IMR-90 (cell line): ENCODE measurements around the gene PAK1IP1. TPM values are rescaled to one million over a fixed set of nuclear protein-coding genes. Genes with fewer than 3 reads are reported as not detected.

Experiments
- ATAC-seq: fragments of 200-7000 bp; cut with Tn5 transposase; 2 replicates; pipeline ENCODE4 v1.9.1; 2020; ENCODE audit warnings: low read depth, mild to moderate bottlenecking, moderate library complexity
- BruUV-seq: library from RNA; stranded (reverse); fragments of 400-500 nt; replicated peaks from 2 replicates; lab custom pipeline; 2021; lab: Mats Ljungman, UMichigan
- CTCF ChIA-PET: fragments of 300-600 bp; formaldehyde crosslinking; extraction: SDS; loops from one replicate; lab custom pipeline; 2021; ENCODE audit warnings: antibody characterized with exemption; lab: Yijun Ruan, JAX
- POLR2A ChIA-PET: fragments of 300-600 bp; sonication (Branson Sonifier 250); formaldehyde crosslinking; loops from one replicate; lab custom pipeline; 2022; ENCODE audit warnings: antibody characterized with exemption; ENCODE audit not compliant: unreplicated experiment; lab: Charles Lee
- DNase-seq: peaks from one replicate; pipeline ENCODE4 v3.0.0; 2013
- H2AFZ ChIP-seq: replicated peaks from 2 replicates; pipeline ENCODE3; 2013; ENCODE audit warnings: low read length, mild to moderate bottlenecking; ENCODE audit not compliant: poor library complexity
- H2AK5ac ChIP-seq: 2 replicates; pipeline ENCODE4 v1.6.1; 2013; ENCODE audit warnings: low read depth, low read length, inconsistent platforms
- H2AK9ac ChIP-seq: replicated peaks from 2 replicates; pipeline ENCODE3; 2013; ENCODE audit warnings: mild to moderate bottlenecking, low read depth, low read length, moderate library complexity; ENCODE audit not compliant: poor library complexity
- H2BK120ac ChIP-seq: 2 replicates; pipeline ENCODE4 v1.6.1; 2013; ENCODE audit warnings: low read depth, low read length, inconsistent platforms
- H2BK15ac ChIP-seq: 3 replicates; pipeline ENCODE4 v1.6.1; 2013; ENCODE audit warnings: low read depth, low read length, inconsistent platforms
- H2BK20ac ChIP-seq: 2 replicates; pipeline ENCODE4 v1.6.1; 2013; ENCODE audit warnings: low read depth, mild to moderate bottlenecking, inconsistent platforms, low read length, moderate library complexity
- H2BK5ac ChIP-seq: 2 replicates; pipeline ENCODE4 v1.6.1; 2013; ENCODE audit warnings: mild to moderate bottlenecking, low read depth, low read length, inconsistent platforms; ENCODE audit not compliant: poor library complexity, severe bottlenecking
- H3K14ac ChIP-seq: replicated peaks from 2 replicates; pipeline ENCODE4 v1.6.1; 2013; ENCODE audit warnings: low read depth, low read length, inconsistent platforms
- H3K18ac ChIP-seq: 2 replicates; pipeline ENCODE4 v1.6.1; 2013; ENCODE audit warnings: low read depth, low read length, control low read depth
- H3K23ac ChIP-seq: 2 replicates; pipeline ENCODE4 v1.6.1; 2013; ENCODE audit warnings: low read depth, low read length, inconsistent platforms
- H3K27ac ChIP-seq: 2 replicates; pipeline ENCODE4 v1.5.1; 2013; ENCODE audit warnings: mild to moderate bottlenecking, control low read depth, low read length; ENCODE audit not compliant: insufficient read depth
- H3K27me3 ChIP-seq: 2 replicates; pipeline ENCODE4 v1.6.1; 2013; ENCODE audit warnings: low read length; ENCODE audit not compliant: control insufficient read depth, insufficient read depth
- H3K36me3 ChIP-seq: 2 replicates; pipeline ENCODE4 v1.6.1; 2013; ENCODE audit warnings: low read length, mixed read lengths; ENCODE audit not compliant: control insufficient read depth, insufficient read depth
- H3K4ac ChIP-seq: 2 replicates; pipeline ENCODE4 v1.6.1; 2013; ENCODE audit warnings: low read depth, low read length, inconsistent platforms
- H3K4me1 ChIP-seq: 2 replicates; pipeline ENCODE4 v1.6.1; 2013; ENCODE audit warnings: low read length, mixed read lengths; ENCODE audit not compliant: control insufficient read depth, insufficient read depth
- H3K4me2 ChIP-seq: 2 replicates; pipeline ENCODE4 v1.6.1; 2013; ENCODE audit warnings: low read depth, mild to moderate bottlenecking, control low read depth, low read length, moderate library complexity
- H3K4me3 ChIP-seq: 2 replicates; pipeline ENCODE4 v1.5.1; 2013; ENCODE audit warnings: low read depth, mild to moderate bottlenecking, control low read depth, low read length, moderate library complexity; ENCODE audit not compliant: insufficient read depth
- H3K56ac ChIP-seq: 2 replicates; pipeline ENCODE4 v1.6.1; 2013; ENCODE audit warnings: low read length, inconsistent platforms; ENCODE audit not compliant: insufficient read depth; ENCODE audit errors: extremely low read depth
- H3K79me1 ChIP-seq, 2 experiments: 2 replicates each; pipeline ENCODE4 v1.6.1; 2013; ENCODE audit warnings: low read length in 2 of 2, inconsistent platforms in 1 of 2, low read depth in 1 of 2
- H3K9ac ChIP-seq: 2 replicates; pipeline ENCODE4 v1.6.1; 2013; ENCODE audit warnings: low read depth, low read length, control low read depth
- H3K9me1 ChIP-seq: 2 replicates; pipeline ENCODE4 v1.6.1; 2013; ENCODE audit warnings: low read length, inconsistent platforms; ENCODE audit not compliant: insufficient read depth
- H3K9me3 ChIP-seq: 2 replicates; pipeline ENCODE4 v1.6.1; 2013; ENCODE audit warnings: low read length; ENCODE audit not compliant: control insufficient read depth, insufficient read depth
- H4K20me1 ChIP-seq: 2 replicates; pipeline ENCODE4 v1.6.1; 2013; ENCODE audit warnings: low read length, inconsistent platforms; ENCODE audit not compliant: insufficient read depth
- H4K5ac ChIP-seq: 2 replicates; pipeline ENCODE4 v1.6.1; 2013; ENCODE audit warnings: mild to moderate bottlenecking, low read depth, low read length, control low read depth
- H4K8ac ChIP-seq, 2 experiments: 2 replicates each; pipeline ENCODE4 v1.6.1; 2013; ENCODE audit warnings: low read depth in 2 of 2, low read length in 2 of 2, control low read depth in 1 of 2, inconsistent platforms in 1 of 2
- H4K91ac ChIP-seq: 2 replicates; pipeline ENCODE4 v1.6.1; 2013; ENCODE audit warnings: low read depth, low read length, inconsistent platforms; ENCODE audit not compliant: insufficient read depth
- BHLHE40 ChIP-seq: fragments of 150-350 bp; IDR thresholded peaks from 2 replicates; pipeline ENCODE4 v1.6.1; 2016; ENCODE audit warnings: mild to moderate bottlenecking, low read depth, low read length
- CEBPB ChIP-seq: IDR thresholded peaks from 2 replicates; pipeline ENCODE4 v1.6.1; 2012; ENCODE audit warnings: low read depth, low read length, improper control_type of control experiment
- CHD1 ChIP-seq: IDR thresholded peaks from 2 replicates; pipeline ENCODE4 v1.6.1; 2012; ENCODE audit warnings: low read depth, low read length, improper control_type of control experiment
- MAZ ChIP-seq: IDR thresholded peaks from 2 replicates; pipeline ENCODE4 v1.6.1; 2012; ENCODE audit warnings: low read depth, mild to moderate bottlenecking, low read length, improper control_type of control experiment, moderate library complexity, borderline replicate concordance
- MXI1 ChIP-seq: IDR thresholded peaks from 2 replicates; pipeline ENCODE4 v1.6.1; 2012; ENCODE audit warnings: low read depth, mild to moderate bottlenecking, low read length, moderate library complexity, borderline replicate concordance
- NFE2L2 ChIP-seq: fragments of 150-350 bp; IDR thresholded peaks from 2 replicates; pipeline ENCODE4 v1.6.1; 2016; ENCODE audit warnings: low read depth, mild to moderate bottlenecking, low read length
- POLR2A ChIP-seq: IDR thresholded peaks from 2 replicates; pipeline ENCODE4 v1.6.1; 2012; ENCODE audit warnings: mild to moderate bottlenecking, low read depth, low read length
- RAD21 ChIP-seq: IDR thresholded peaks from 2 replicates; pipeline ENCODE4 v1.6.1; 2012; ENCODE audit warnings: low read length, improper control_type of control experiment
- RCOR1 ChIP-seq: IDR thresholded peaks from 2 replicates; pipeline ENCODE4 v1.6.1; 2012; ENCODE audit warnings: mild to moderate bottlenecking, low read length, improper control_type of control experiment; ENCODE audit not compliant: insufficient replicate concordance
- RFX5 ChIP-seq: IDR thresholded peaks from 2 replicates; pipeline ENCODE4 v1.8.0; 2012; ENCODE audit warnings: low read depth, mild to moderate bottlenecking, low read length, moderate library complexity
- SMC3 ChIP-seq: fragments of 150-350 bp; IDR thresholded peaks from 2 replicates; pipeline ENCODE4 v1.6.1; 2016; ENCODE audit warnings: low read depth, mild to moderate bottlenecking, antibody characterized with exemption, low read length, moderate library complexity
- WGBS, 2 experiments: methylation state at CpG; one replicate each; pipeline versions ENCODE4 v1.1.5 to v1.1.7; 2013; ENCODE audit warnings: missing lambda C conversion rate in 2 of 2; ENCODE audit not compliant: insufficient read length in 1 of 2; ENCODE audit errors: extremely low coverage in 2 of 2; 5-methylcytosine and 5-hydroxymethylcytosine counted together
- dilution Hi-C: fragments of 300-500 bp; cut with HindIII; formaldehyde crosslinking; loops from one replicate; pipeline ENCODE4 v1.14.3; 2018; ENCODE audit warnings: low sequenced_read_pairs; ENCODE audit not compliant: unreplicated experiment
- in situ Hi-C: fragments of 300-500 bp; cut with MboI; formaldehyde crosslinking; loops from 3 replicates; pipeline ENCODE4 v1.14.3; 2019; ENCODE audit warnings: low sequenced_read_pairs, inconsistent platforms, mixed read lengths
- intact Hi-C: fragments of 100-400 bp; cut with micrococcal nuclease; formaldehyde crosslinking; loops from 2 replicates; pipeline ENCODE4 v1.10.0; 2022
- polyA plus RNA-seq, 3 experiments: library from polyadenylated mRNA; depleted of rRNA; stranded (reverse); fragments of >200 nt; gene quantifications; 2 replicates each; pipeline ENCODE4 v1.2.3, GENCODE V29; 2012; ENCODE audit warnings: low replicate concordance in 1 of 3
- total RNA-seq: library from RNA; depleted of rRNA; stranded (reverse); fragments of >200 nt; gene quantifications from 2 replicates; pipeline ENCODE4 v1.2.3, GENCODE V29; 2012
- TF ChIP-seq, protein P1 (sequence below): fragments of 150-350 bp; IDR thresholded peaks from 2 replicates; pipeline ENCODE4 v1.6.1; 2016; ENCODE audit warnings: low read depth, mild to moderate bottlenecking, low read length, moderate library complexity, borderline replicate concordance
- TF ChIP-seq, protein P2 (sequence below): conservative IDR thresholded peaks from 2 replicates; pipeline ENCODE4 v1.5.1; 2012; ENCODE audit warnings: mild to moderate bottlenecking, low read depth, low read length, improper control_type of control experiment
- TF ChIP-seq, protein P3 (sequence below): fragments of 150-350 bp; IDR thresholded peaks from 2 replicates; pipeline ENCODE4 v1.6.1; 2017; ENCODE audit warnings: mild to moderate bottlenecking, antibody characterized with exemption, low read length, low read depth

PAK1IP1 gene
- total and polyA plus RNA-seq, 2 of the 4 experiments (the other 2 are of a cell fraction), result 16.9 to 22.9 TPM

DNA sequence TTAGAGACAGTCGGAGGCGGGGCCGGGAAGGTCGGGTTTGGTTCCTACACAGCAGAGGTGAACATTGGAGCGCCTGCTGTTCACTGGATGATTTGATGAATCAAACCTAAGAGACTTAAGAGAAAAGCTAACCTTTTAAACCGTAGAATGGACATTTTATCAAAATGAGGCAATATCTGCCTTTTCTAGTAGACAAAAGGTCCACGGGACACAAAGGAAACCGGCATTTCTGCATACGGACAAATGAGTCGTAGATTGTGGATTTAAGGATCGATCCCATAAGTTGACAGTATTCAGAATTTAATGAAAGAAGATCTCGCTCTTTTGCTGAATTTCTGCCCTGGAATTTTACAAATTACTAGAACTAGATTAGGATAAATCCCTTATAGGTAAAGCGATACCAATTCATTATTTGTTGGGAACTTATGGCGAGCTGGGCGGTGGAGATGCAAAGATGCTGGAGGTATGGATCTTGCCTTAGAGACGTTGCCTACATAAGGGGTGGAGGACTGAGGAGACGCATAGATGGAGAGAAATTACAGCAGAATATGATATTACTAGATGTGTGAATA is 400 bp downstream of the PAK1IP1 start:
- H3K4ac ChIP-seq, result peak overlapping the region; percentile 65; the same call in 1 of the 2 replicates
- peak overlapping the region; percentile 48 to 85 for H4K8ac ChIP-seq
- POLR2A ChIA-PET, result interaction anchor here (1.0 kb wide), 1 partner anchor 216 kb away, joined by 11 read pairs; no protein-coding TSS in a partner anchor
- peak overlapping the region; percentile 99 for H3K4me2 ChIP-seq
- dilution Hi-C loops, result no loop called here
- peak overlapping the region; percentile 79 for H3K9ac ChIP-seq
- H2BK120ac ChIP-seq, result no peak overlapping the region
- H3K9me3 ChIP-seq, result no peaks in the 10 kb centered on the region
- BruUV-seq, result TSS peak; percentile 77
- peaks cover 2% of the 10 kb centered on the region; the same call in 1 of the 2 replicates for H3K4me1 ChIP-seq
- 0% methylated on average over 4 of the region's 17 CpGs; no CpG with 5 or more reads in 1 of the 2 experiments for WGBS, 2 experiments
- ATAC-seq, result no peak
- peak overlapping the region; percentile 88 for H2AK9ac ChIP-seq
- peak overlapping the region; percentile 20; the same call in 1 of the 2 replicates for H3K23ac ChIP-seq
- peaks cover 28 to 36% of the 10 kb centered on the region in 2 experiments for H3K79me1 ChIP-seq
- peak overlapping the region; percentile 86 for H3K27ac ChIP-seq
- peak overlapping the region; percentile 97; the same call in 1 of the 2 replicates for H4K91ac ChIP-seq
- 0 out of 2 replicates have a peak overlapping the region, but pooled peaks have one; percentile 44 for H2AK5ac ChIP-seq
- H4K20me1 ChIP-seq, result no peaks in the 10 kb centered on the region
- peaks cover 3% of the 10 kb centered on the region; the same call in 1 of the 2 replicates for H3K9me1 ChIP-seq
- no peaks in the 10 kb centered on the region for H3K27me3 ChIP-seq
- in situ Hi-C loops, result no loop called here
- peak overlapping the region; percentile 89 for H2BK5ac ChIP-seq
- peaks cover 5% of the 10 kb centered on the region for H3K36me3 ChIP-seq
- peak overlapping the region; percentile 69 for H4K5ac ChIP-seq
- no peak overlapping the region for H2BK20ac ChIP-seq
- peak overlapping the region; percentile 77 for H3K56ac ChIP-seq
- peak overlapping the region; percentile 37; the same call in 1 of the 2 replicates for H3K14ac ChIP-seq
- peak overlapping the region; percentile 82 for H3K4me3 ChIP-seq
- H3K18ac ChIP-seq, result no peak overlapping the region
- intact Hi-C loops, result loop anchor here (2.0 kb wide), 2 partner anchors 82 to 106 kb away; no protein-coding TSS in a partner anchor
- H2AFZ ChIP-seq, result peak overlapping the region; percentile 95
- CTCF ChIA-PET, result interaction anchor here (0.7 to 0.9 kb wide), 2 partner anchors 19 to 167 kb away, joined by 3 read pairs; no protein-coding TSS in a partner anchor
- DNase-seq, result peak; percentile 0
- no peak overlapping the region for H2BK15ac ChIP-seq
- TF ChIP-seq, protein P1, sequence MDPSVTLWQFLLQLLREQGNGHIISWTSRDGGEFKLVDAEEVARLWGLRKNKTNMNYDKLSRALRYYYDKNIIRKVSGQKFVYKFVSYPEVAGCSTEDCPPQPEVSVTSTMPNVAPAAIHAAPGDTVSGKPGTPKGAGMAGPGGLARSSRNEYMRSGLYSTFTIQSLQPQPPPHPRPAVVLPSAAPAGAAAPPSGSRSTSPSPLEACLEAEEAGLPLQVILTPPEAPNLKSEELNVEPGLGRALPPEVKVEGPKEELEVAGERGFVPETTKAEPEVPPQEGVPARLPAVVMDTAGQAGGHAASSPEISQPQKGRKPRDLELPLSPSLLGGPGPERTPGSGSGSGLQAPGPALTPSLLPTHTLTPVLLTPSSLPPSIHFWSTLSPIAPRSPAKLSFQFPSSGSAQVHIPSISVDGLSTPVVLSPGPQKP, result no peak
- TF ChIP-seq SMC3 (no peak), CHD1 (no peak), MXI1 (no peak), RAD21 (no peak), POLR2A (no peak), NFE2L2 (no peak), BHLHE40 (no peak), MAZ (no peak), RFX5 (no peak), CEBPB (no peak), RCOR1 (no peak)
- TF ChIP-seq, protein P2, sequence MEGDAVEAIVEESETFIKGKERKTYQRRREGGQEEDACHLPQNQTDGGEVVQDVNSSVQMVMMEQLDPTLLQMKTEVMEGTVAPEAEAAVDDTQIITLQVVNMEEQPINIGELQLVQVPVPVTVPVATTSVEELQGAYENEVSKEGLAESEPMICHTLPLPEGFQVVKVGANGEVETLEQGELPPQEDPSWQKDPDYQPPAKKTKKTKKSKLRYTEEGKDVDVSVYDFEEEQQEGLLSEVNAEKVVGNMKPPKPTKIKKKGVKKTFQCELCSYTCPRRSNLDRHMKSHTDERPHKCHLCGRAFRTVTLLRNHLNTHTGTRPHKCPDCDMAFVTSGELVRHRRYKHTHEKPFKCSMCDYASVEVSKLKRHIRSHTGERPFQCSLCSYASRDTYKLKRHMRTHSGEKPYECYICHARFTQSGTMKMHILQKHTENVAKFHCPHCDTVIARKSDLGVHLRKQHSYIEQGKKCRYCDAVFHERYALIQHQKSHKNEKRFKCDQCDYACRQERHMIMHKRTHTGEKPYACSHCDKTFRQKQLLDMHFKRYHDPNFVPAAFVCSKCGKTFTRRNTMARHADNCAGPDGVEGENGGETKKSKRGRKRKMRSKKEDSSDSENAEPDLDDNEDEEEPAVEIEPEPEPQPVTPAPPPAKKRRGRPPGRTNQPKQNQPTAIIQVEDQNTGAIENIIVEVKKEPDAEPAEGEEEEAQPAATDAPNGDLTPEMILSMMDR, result no peak
- TF ChIP-seq, protein P3, sequence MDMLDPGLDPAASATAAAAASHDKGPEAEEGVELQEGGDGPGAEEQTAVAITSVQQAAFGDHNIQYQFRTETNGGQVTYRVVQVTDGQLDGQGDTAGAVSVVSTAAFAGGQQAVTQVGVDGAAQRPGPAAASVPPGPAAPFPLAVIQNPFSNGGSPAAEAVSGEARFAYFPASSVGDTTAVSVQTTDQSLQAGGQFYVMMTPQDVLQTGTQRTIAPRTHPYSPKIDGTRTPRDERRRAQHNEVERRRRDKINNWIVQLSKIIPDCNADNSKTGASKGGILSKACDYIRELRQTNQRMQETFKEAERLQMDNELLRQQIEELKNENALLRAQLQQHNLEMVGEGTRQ, result no peak
